ENCODE measurements around the gene EXOC3. TPM values are rescaled to one million over a fixed set of nuclear protein-coding genes. Genes with fewer than 3 reads are reported as not detected.

The EXOC3 gene
- total RNA-seq, 2 experiments from 2014 or later, result 68.2 to 71.2 TPM

GRCh38 chr5:423233-423565, 19.8 kb upstream of the EXOC3 start:
- Mint-ChIP-seq H3K4me3 (no peak overlapping the region), H3K9me3 (ENCODE audit: low read depth) (no peaks in the 10 kb centered on the region), H3K27ac (peak overlapping the region; percentile 12), H3K27me3 (no peaks in the 10 kb centered on the region), H3K36me3 (peaks cover 28% of the 10 kb centered on the region), H3K4me1 (peaks cover 20% of the 10 kb centered on the region)
- CTCF ChIA-PET, result interaction anchor here (1.5 to 3.7 kb wide), 3 partner anchors 9 to 107 kb away, joined by 4 to 35 read pairs (median 14); no protein-coding TSS in a partner anchor
- ATAC-seq, result no peak
- no peak for DNase-seq

- no peaks in the 10 kb centered on the region for H3K9me3 Mint-ChIP-seq (ENCODE audit: low read depth)
- peaks cover 20% of the 10 kb centered on the region for H3K4me1 Mint-ChIP-seq
Observed at GRCh38 chr5:423626-424261, 19.2 kb upstream of the EXOC3 start.

GRCh38 chr5:424301-425110, 18.5 kb upstream of the EXOC3 start:
- Mint-ChIP-seq H3K27ac (peak overlapping the region; percentile 52), H3K4me1 (peaks cover 20% of the 10 kb centered on the region), H3K27me3 (no peaks in the 10 kb centered on the region), H3K36me3 (peaks cover 31% of the 10 kb centered on the region), H3K4me3 (no peak overlapping the region), H3K9me3 (ENCODE audit: low read depth) (no peaks in the 10 kb centered on the region)
- DNase-seq, result no peak
- ATAC-seq, result no peak
- CTCF ChIA-PET, result interaction anchor here (1.1 to 3.7 kb wide), 6 partner anchors 11 to 112 kb away, joined by 3 to 35 read pairs (median 4); no protein-coding TSS in a partner anchor

More at GRCh38 chr5:423626-424261, 19.2 kb upstream of the EXOC3 start:
- no peak overlapping the region for H3K4me3 Mint-ChIP-seq
- DNase-seq, result no peak
- H3K27ac Mint-ChIP-seq, result no peak overlapping the region
- CTCF ChIA-PET, result interaction anchor here (1.5 to 3.7 kb wide), 4 partner anchors 10 to 111 kb away, joined by 3 to 35 read pairs (median 9); no protein-coding TSS in a partner anchor
- peaks cover 29% of the 10 kb centered on the region for H3K36me3 Mint-ChIP-seq
- ATAC-seq, result no peak
- no peaks in the 10 kb centered on the region for H3K27me3 Mint-ChIP-seq

GRCh38 chr5:425714-426113, 17.3 kb upstream of the EXOC3 start:
- Mint-ChIP-seq H3K4me3 (no peak overlapping the region), H3K4me1 (peaks cover 20% of the 10 kb centered on the region), H3K27ac (no peak overlapping the region), H3K36me3 (peaks cover 32% of the 10 kb centered on the region), H3K9me3 (ENCODE audit: low read depth) (no peaks in the 10 kb centered on the region), H3K27me3 (no peaks in the 10 kb centered on the region)
- ATAC-seq, result no peak
- no peak for DNase-seq
- CTCF ChIA-PET, result interaction anchor here (0.6 to 3.7 kb wide), 11 partner anchors 12 to 237 kb away, joined by 3 to 35 read pairs (median 4); partner anchors contain the start of genes AHRR and LRRC14B

- CTCF ChIA-PET, result interaction anchor here (0.6 to 3.7 kb wide), 10 partner anchors 13 to 238 kb away, joined by 3 to 35 read pairs (median 4); partner anchors contain the start of genes AHRR and LRRC14B
- peaks cover 31% of the 10 kb centered on the region for H3K36me3 Mint-ChIP-seq
- H3K9me3 Mint-ChIP-seq (ENCODE audit: low read depth), result no peaks in the 10 kb centered on the region
- DNase-seq, result no peak
- H3K27me3 Mint-ChIP-seq, result no peaks in the 10 kb centered on the region
- H3K4me1 Mint-ChIP-seq, result peaks cover 20% of the 10 kb centered on the region
- peak overlapping the region; percentile 9 for H3K27ac Mint-ChIP-seq
- no peak overlapping the region for H3K4me3 Mint-ChIP-seq
- ATAC-seq, result no peak
Observed at GRCh38 chr5:426392-426976, 16.5 kb upstream of the EXOC3 start.

- H3K4me3 Mint-ChIP-seq, result no peak overlapping the region
- ATAC-seq, result no peak
Observed at GRCh38 chr5:427415-428087, 15.4 kb upstream of the EXOC3 start.

GRCh38 chr5:428219-428618, 14.8 kb upstream of the EXOC3 start:
- Mint-ChIP-seq H3K27me3 (no peaks in the 10 kb centered on the region), H3K9me3 (ENCODE audit: low read depth) (no peaks in the 10 kb centered on the region), H3K4me3 (no peak overlapping the region), H3K4me1 (peaks cover 14% of the 10 kb centered on the region), H3K36me3 (peaks cover 32% of the 10 kb centered on the region), H3K27ac (no peak overlapping the region)
- DNase-seq (peak; percentile 28), ATAC-seq (no peak)
- CTCF ChIA-PET, result interaction anchor here (0.8 to 1.4 kb wide), 5 partner anchors 50 to 240 kb away, joined by 3 to 7 read pairs (median 4); no protein-coding TSS in a partner anchor

More at GRCh38 chr5:427415-428087, 15.4 kb upstream of the EXOC3 start:
- Mint-ChIP-seq H3K9me3 (ENCODE audit: low read depth) (no peaks in the 10 kb centered on the region), H3K4me1 (peaks cover 20% of the 10 kb centered on the region), H3K27ac (no peak overlapping the region), H3K36me3 (peaks cover 35% of the 10 kb centered on the region), H3K27me3 (no peaks in the 10 kb centered on the region)
- DNase-seq, result peak; percentile 31
- CTCF ChIA-PET, result interaction anchor here (0.9 to 1.2 kb wide), 2 partner anchors 49 to 111 kb away, joined by 3 to 7 read pairs; no protein-coding TSS in a partner anchor

GRCh38 chr5:428754-429452, 14.1 kb upstream of the EXOC3 start:
- ATAC-seq (no peak), DNase-seq (no peak)
- Mint-ChIP-seq H3K4me3 (no peak overlapping the region), H3K27me3 (no peaks in the 10 kb centered on the region), H3K27ac (no peak overlapping the region), H3K36me3 (peaks cover 28% of the 10 kb centered on the region), H3K9me3 (ENCODE audit: low read depth) (no peaks in the 10 kb centered on the region), H3K4me1 (peaks cover 9% of the 10 kb centered on the region)
- CTCF ChIA-PET, result interaction anchor here (0.8 to 4.0 kb wide), 8 partner anchors 50 to 240 kb away, joined by 3 to 44 read pairs (median 6); partner anchors contain the start of gene AHRR

- no peak overlapping the region for H3K4me3 Mint-ChIP-seq
- peaks cover 27% of the 10 kb centered on the region for H3K36me3 Mint-ChIP-seq
- peak overlapping the region; percentile 29 for H3K27ac Mint-ChIP-seq
- DNase-seq (no peak), ATAC-seq (no peak)
- H3K4me1 Mint-ChIP-seq, result peaks cover 5% of the 10 kb centered on the region
- no peaks in the 10 kb centered on the region for H3K27me3 Mint-ChIP-seq
- CTCF ChIA-PET, result interaction anchor here (1.2 to 4.0 kb wide), 8 partner anchors 17 to 159 kb away, joined by 3 to 44 read pairs (median 6); partner anchors contain the start of genes AHRR and PDCD6
- H3K9me3 Mint-ChIP-seq (ENCODE audit: low read depth), result no peaks in the 10 kb centered on the region
Observed at GRCh38 chr5:429453-430188, 13.4 kb upstream of the EXOC3 start.

GRCh38 chr5:430214-430925, 12.6 kb upstream of the EXOC3 start:
- DNase-seq, result no peak
- Mint-ChIP-seq H3K27ac (peak overlapping the region; percentile 29), H3K4me1 (no peaks in the 10 kb centered on the region), H3K27me3 (no peaks in the 10 kb centered on the region), H3K4me3 (no peak overlapping the region), H3K36me3 (peaks cover 28% of the 10 kb centered on the region), H3K9me3 (ENCODE audit: low read depth) (no peaks in the 10 kb centered on the region)
- CTCF ChIA-PET, result interaction anchor here (0.9 to 4.0 kb wide), 11 partner anchors 9 to 159 kb away, joined by 3 to 44 read pairs (median 5); partner anchors contain the start of genes AHRR and PDCD6
- ATAC-seq, result no peak

GRCh38 chr5:431001-431710, 11.8 kb upstream of the EXOC3 start:
- H3K4me1 Mint-ChIP-seq, result no peaks in the 10 kb centered on the region
- CTCF ChIA-PET, result interaction anchor here (0.7 to 4.0 kb wide), 15 partner anchors 8 to 160 kb away, joined by 3 to 44 read pairs (median 5); partner anchors contain the start of genes AHRR and PDCD6
- peak; percentile 84 for ATAC-seq
- H3K4me3 Mint-ChIP-seq, result no peak overlapping the region
- H3K36me3 Mint-ChIP-seq, result peaks cover 26% of the 10 kb centered on the region
- H3K9me3 Mint-ChIP-seq (ENCODE audit: low read depth), result no peaks in the 10 kb centered on the region
- H3K27me3 Mint-ChIP-seq, result no peaks in the 10 kb centered on the region
- no peak overlapping the region for H3K27ac Mint-ChIP-seq
- DNase-seq, result peak; percentile 60

Data from activated CD8-positive, alpha-beta memory T cell treated with anti-CD3 and anti-CD28 coated beads, Interleukin-2, amount 10 ng/mL, durations not matched to agents 7 days and 5 days (primary cell).